NCI-H1048 (cell line): ENCODE measurements around the gene NLRC5.
"Not testable (repeated sequence)": the region's sequence is repeated elsewhere in the genome, so short reads cannot be mapped to it uniquely, and the experiment has no call there.

Experiments used
- DNase-seq: peaks from one replicate; lab custom pipeline; 2025; lab: John Stamatoyannopoulos, UW

NLRC5 gene

GRCh38 chr16:57049678-57050077, 60.3 kb downstream of the NLRC5 start:
- DNase-seq: no peak

GRCh38 chr16:57051696-57052228, 62.4 kb downstream of the NLRC5 start:
- DNase-seq: no peak

GRCh38 chr16:57053206-57053605, 63.8 kb downstream of the NLRC5 start:
- no peak for DNase-seq

DNA sequence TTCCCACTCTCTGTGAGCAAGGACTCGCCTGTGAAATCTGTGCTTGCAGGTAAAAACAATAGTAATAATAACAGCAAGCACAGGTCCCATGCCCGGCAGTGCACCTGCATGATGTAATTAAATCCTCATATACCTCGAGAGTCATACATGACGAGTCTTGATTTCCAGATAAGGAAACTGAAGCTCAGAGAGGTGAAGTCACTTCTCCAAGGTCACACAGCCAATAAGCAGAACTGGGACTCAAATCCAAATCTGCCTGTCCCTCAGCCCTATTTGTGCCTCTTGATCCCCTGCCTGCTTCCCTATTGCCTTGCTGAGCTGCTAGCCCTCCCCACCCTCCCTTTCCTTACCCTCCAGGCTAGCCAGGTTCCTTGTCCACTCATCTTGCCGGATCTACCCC, 65.0 kb downstream of the NLRC5 start:
- no peak for DNase-seq

DNA sequence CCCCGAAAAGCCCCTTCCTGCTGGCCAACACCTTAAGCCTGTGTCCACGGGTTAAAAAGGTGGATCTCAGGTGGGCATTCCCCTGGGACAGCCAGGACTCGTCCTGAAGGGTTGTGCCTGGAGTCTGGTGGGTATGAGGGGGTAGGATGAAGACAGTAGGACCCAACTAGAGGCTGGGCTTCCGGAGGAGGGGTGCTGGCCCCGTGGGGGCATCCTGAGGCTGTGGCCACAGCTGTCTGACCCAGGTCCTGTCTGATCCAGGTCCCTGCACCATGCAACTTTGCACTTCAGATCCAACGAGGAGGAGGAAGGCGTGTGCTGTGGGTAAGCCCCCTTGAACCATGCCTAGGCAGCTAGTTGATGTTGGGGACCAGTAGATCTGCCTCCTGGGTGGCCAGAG, 65.4 kb downstream of the NLRC5 start:
- no peak for DNase-seq

- DNase-seq: no peak
These were observed 66.3 kb downstream of the NLRC5 start for GRCh38 chr16:57055671-57056070.

- no peak for DNase-seq
These were observed 69.0 kb downstream of the NLRC5 start for GRCh38 chr16:57058291-57058861.

- DNase-seq: no peak
These were observed 71.1 kb downstream of the NLRC5 start for GRCh38 chr16:57060323-57061083.

DNA sequence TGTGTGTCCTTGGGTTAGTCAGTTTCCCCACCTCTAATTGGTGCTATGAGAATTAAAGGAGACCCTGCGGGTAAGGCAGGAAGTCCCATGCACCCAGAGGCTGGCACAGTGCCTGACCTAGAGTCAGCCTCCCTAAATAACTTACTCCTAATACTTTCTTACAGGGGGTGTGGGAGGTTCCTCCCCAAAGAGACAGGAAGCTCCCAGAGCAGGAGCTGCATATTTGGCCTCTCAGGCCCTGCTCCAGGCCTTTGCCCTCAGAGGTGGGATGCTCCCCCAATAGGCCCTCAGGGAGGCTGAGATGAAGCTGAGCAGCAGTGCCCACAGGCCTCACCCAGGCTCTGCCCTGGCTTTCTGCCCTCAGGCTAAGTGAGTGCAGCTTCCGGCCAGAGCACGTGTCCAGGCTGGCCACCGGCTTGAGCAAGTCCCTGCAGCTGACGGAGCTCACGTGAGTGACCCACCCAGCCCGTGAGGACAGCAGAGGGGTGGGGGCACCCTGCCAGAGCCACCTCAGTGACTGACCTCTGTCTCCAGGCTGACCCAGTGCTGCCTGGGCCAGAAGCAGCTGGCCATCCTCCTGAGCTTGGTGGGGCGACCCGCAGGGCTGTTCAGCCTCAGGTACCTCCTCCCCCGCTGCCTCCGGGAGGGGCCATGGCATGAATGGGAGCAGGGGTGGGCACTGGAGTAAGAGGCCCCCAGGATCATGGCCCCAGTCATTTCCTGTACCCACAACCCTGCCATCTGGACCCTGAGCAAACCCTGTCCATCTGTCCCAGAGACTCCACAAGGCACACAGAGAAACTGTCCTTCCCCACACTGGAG, 71.9 kb downstream of the NLRC5 start:
- no peak for DNase-seq

DNA sequence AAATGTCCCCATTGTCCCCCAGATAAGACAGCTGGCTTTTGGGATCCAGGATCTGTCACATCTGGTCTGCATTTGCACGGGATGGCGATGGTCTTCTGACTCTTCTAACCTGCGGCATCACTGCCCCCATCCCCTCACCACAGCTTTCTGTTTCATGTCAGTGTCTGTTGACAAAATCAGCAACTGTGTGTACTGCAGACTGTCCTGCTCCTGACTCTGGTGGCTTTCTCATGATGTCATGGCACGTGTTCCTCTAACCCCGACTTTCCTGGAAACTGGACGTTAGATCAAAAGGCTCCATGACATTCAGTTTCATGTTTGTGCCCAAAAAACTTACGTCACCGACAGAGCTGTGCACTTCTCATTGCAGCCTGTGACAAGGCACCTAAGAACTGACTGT, 73.0 kb downstream of the NLRC5 start:
- DNase-seq: no peak

GRCh38 chr16:57063189-57063588, 73.8 kb downstream of the NLRC5 start:
- not testable (repeated sequence) for DNase-seq

DNA sequence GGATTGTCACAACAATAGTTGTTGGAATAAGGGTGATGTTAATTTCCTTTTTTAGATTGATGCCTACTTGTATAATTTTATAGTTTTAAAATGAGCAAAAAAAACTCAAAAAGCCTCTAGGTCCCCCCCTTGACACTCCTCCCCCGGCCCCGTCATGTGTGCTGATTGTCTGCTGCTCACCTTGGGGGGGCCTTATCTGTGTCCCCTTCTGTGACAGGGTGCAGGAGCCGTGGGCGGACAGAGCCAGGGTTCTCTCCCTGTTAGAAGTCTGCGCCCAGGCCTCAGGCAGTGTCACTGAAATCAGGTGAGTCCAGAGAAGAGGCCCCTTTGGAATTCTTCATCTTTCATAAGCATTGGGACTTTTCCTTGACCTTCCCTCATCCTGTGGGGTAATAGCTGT, 75.6 kb downstream of the NLRC5 start:
- no peak for DNase-seq

GRCh38 chr16:57066625-57067024, 77.3 kb downstream of the NLRC5 start:
- DNase-seq: no peak

GRCh38 chr16:57067347-57067746, 78.0 kb downstream of the NLRC5 start:
- DNase-seq: no peak

DNA sequence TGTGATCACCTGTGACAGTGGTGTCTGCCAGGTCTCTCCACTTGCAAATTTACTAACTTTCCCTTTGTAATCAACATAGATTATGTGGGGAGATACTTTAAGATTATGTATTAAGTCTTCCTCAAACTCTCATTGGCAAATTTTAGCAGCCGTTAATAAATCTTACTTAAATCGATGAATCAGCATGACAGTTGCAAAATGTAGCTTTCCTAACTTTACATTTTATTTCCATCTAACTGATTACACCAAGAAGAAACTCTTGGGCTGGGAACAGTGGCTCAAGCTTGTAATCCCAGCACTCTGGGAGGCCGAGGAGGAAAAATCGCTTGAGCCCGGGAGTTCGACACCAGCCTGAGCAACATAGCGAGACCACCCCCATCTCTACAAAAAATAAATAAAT, 79.7 kb downstream of the NLRC5 start:
- DNase-seq: no peak

DNA sequence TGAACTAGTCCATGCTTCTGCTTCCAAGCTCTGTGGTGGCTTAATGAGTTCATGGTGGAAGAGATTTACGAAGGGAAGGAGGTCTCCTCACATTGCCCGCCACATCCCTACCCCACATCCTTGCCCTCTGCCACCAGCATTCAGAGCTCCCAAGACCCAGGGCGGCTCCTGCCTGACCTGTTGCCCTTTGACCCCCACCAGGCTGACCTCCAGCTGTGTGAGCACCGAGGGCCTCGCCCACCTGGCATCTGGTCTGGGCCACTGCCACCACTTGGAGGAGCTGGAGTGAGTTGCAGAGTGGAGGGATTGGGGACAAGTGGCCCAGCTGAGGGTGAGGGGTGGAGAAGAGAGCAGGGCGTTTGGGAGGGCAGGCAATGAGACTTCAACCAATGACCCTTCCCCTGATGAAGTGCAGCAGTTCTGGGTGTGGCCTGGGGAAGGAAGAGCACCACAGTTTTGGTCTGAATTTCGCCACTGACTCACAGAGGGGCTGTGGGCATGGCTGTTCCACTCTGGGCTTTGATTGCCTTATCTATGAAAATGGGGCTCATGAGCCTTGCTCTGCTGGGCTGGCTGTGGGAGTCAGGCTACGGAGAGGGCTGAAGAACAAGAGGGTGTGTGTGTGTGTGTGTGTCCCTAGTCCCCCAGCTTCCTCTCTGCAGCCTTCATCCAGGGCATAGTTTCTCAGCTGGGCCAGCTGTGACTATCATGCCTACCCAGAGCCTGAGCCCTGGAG, 80.4 kb downstream of the NLRC5 start:
- no peak for DNase-seq

DNA sequence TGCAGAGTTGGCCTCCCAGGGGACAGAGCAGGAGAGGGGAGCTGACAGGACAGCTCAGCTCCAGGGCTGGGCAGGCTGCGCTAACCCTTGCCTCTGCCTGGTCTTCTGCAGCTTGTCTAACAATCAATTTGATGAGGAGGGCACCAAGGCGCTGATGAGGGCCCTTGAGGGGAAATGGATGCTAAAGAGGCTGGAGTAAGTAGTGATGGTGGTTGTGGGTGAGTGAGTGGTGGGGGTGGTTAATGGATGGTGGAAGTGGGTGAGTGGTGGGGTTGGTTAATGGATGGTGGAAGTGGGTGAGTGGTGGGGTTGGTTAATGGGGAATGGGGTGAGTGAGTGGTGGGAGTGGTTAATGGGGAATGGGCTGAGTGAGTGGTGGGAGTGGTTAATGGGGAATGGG, 81.1 kb downstream of the NLRC5 start:
- DNase-seq: no peak

DNA sequence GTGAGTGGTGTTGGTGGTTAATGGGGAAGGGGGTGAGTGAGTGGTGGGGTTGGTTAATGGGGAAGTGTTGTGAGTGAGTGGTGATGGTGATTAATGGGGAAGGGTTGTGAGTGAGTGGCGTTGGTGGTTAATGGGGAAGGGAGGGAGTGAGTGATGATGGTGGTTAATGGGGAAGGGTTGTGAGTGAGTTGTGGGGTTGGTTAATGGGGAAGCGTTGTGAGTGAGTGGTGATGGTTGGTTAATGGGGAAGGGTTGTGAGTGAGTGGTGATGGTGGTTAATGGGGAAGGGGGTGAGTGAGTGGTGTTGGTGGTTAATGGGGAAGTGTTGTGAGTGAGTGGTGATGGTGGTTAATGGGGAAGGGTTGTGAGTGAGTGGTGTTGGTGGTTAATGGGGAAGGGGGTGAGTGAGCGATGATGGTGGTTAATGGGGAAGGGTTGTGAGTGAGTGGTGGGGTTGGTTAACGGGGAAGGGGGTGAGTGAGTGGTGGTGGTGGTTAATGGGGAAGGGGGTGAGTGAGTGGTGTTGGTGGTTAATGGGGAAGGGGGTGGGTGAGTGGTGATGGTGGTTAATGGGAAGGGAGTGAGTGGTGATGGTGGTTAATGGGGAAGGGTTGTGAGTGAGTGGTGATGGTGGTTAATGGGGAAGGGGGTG, 81.8 kb downstream of the NLRC5 start:
- DNase-seq: not testable (repeated sequence)

DNA sequence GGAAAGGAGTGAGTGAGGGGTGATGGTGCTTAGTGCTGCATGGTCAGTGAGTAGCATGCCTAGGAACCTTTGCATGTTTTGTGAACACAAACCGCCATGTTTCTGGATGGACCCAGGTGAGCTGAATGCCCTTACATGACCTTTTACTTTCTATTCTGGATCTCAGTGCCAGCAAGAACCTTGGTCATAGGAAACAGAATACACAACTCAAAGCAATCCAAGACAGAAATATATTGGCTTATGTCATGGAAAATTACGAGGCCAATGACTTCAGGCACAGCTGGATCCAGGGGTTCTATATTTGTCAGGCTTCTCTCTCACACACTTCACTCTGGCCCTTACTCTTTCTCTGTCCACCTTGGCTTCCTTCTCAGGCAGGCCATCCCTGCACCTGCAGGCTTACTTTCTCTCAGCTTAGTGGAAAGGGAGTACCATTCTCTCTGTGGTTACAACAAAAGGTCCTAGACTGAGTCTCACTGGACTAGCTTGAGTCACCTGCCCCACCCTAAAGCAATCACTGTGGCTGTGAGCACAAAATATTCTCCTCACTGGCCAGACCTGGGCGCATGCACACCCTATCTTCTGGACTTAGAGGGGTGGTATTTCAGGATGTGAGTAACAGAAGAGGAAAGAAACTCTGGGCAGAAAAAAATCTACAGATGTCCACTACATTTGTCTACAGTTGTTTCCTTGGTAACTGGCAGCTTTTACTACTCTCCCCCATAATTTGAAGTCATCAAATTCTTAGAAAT, 82.7 kb downstream of the NLRC5 start:
- DNase-seq: no peak

DNA sequence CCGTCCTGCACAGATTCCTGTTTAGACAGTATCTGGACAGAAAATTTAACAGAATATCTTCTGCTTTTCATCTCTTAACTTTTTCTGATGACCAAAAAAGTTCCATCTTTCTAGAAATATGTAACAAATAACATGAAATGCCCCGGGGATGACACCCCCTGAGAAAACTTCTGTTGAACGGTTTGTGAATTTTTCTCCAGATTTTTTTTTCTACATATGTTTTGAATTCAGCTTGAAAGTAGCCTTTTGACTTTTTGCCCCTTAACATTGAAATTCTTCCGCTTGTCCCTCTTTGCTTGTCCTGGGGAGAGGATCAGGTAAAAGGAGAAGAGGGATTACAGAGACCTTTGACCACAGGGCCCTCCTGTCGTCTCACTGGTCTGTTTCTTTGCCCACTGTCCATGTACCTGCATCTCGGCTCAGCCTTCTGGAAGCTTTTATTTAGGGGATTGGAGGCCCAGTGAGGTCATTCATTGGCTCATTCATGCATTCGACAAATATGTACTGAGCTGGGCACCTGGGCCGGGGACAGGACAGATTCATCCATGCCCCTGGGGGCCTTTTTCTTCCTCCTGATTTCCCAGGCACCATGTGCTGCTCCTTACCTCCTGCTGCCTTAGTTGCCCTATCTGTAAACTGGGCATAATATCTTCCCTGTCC, 83.4 kb downstream of the NLRC5 start:
- DNase-seq: no peak
